Measurements from ENCODE around the gene IPO7.

GRCh38 chr11:9462172-9462799, 77.8 kb downstream of the IPO7 start:
- TF ChIP-seq CTCF (IDR thresholded peaks at IDR 0.05 in 4 of 5, conservative IDR thresholded peaks at IDR 0.05 in 1 of 5) (no peak), POLR2A (IDR thresholded peaks at IDR 0.05) (no peak)

Data from gastrocnemius medialis (tissue), 4 donors.